Measurements from ENCODE around the gene SLC38A7.

DNA sequence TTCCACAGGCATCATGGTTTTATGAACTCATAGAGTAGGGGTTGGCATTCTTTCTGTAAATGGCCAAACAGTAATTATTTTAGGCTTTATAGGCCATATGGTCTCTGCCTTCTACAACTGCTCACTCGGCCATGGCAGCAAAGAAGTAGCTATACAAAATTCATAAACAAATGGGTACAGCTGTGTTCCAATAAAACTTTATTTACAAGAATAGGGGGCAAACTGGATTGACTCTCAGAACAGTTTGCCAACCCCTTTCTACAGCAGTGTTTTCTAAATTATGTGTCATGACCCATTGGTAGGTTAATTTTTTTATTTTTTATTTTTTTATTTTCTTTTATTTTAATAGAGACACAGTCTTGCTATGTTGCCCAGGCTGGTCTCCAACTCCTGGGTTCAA, 29.2 kb upstream of the SLC38A7 start:
- no peak for TF ChIP-seq CTCF (IDR thresholded peaks at IDR 0.05)
- no peak for TF ChIP-seq POLR2A (IDR thresholded peaks at IDR 0.05)

Data from body of pancreas (tissue), 4 donors.